ENCODE results near the gene CDH7. TPM values are rescaled to one million over a fixed set of nuclear protein-coding genes. Genes with fewer than 3 reads are reported as not detected.

The CDH7 gene
- total RNA-seq, 1 experiment from 2014 or later = not detected

- DNase-seq (ENCODE audit: unreplicated experiment) = no peak
- intact Hi-C loops (cut with micrococcal nuclease) = no loop called here
- no peak overlapping the region for H3K4me3 Mint-ChIP-seq (ENCODE audit: unreplicated experiment)
- H3K36me3 Mint-ChIP-seq (ENCODE audit: insufficient read depth, unreplicated experiment) = no peaks in the 10 kb centered on the region
- no peak overlapping the region for H3K27ac Mint-ChIP-seq (ENCODE audit: low read depth, unreplicated experiment)
- peaks cover 33% of the 10 kb centered on the region for H3K27me3 Mint-ChIP-seq (ENCODE audit: insufficient read depth, unreplicated experiment)
- BruUV-seq (replicated peaks) = no TSS peak
- H3K9me3 Mint-ChIP-seq (ENCODE audit: unreplicated experiment) = no peaks in the 10 kb centered on the region
- H3K4me1 Mint-ChIP-seq (ENCODE audit: insufficient read depth, unreplicated experiment) = no peaks in the 10 kb centered on the region
- ChIA-PET POLR2A (no interaction called here), CTCF (no interaction called here)
- TF ChIP-seq, protein P1, sequence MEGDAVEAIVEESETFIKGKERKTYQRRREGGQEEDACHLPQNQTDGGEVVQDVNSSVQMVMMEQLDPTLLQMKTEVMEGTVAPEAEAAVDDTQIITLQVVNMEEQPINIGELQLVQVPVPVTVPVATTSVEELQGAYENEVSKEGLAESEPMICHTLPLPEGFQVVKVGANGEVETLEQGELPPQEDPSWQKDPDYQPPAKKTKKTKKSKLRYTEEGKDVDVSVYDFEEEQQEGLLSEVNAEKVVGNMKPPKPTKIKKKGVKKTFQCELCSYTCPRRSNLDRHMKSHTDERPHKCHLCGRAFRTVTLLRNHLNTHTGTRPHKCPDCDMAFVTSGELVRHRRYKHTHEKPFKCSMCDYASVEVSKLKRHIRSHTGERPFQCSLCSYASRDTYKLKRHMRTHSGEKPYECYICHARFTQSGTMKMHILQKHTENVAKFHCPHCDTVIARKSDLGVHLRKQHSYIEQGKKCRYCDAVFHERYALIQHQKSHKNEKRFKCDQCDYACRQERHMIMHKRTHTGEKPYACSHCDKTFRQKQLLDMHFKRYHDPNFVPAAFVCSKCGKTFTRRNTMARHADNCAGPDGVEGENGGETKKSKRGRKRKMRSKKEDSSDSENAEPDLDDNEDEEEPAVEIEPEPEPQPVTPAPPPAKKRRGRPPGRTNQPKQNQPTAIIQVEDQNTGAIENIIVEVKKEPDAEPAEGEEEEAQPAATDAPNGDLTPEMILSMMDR (IDR thresholded peaks at IDR 0.05; ENCODE audit: unreplicated experiment) = no peak
Measured at GRCh38 chr18:65869527-65869926, 118.7 kb downstream of the CDH7 start.

GRCh38 chr18:65876310-65876709, 125.5 kb downstream of the CDH7 start:
- H3K4me1 Mint-ChIP-seq (ENCODE audit: insufficient read depth, unreplicated experiment) = no peaks in the 10 kb centered on the region
- intact Hi-C loops (cut with micrococcal nuclease) = no loop called here
- H3K36me3 Mint-ChIP-seq (ENCODE audit: insufficient read depth, unreplicated experiment) = no peaks in the 10 kb centered on the region
- BruUV-seq (replicated peaks) = no TSS peak
- no peak overlapping the region for H3K27ac Mint-ChIP-seq (ENCODE audit: low read depth, unreplicated experiment)
- ChIA-PET CTCF (no interaction called here), POLR2A (no interaction called here)
- peaks cover 18% of the 10 kb centered on the region for H3K27me3 Mint-ChIP-seq (ENCODE audit: insufficient read depth, unreplicated experiment)
- DNase-seq (ENCODE audit: unreplicated experiment) = no peak
- no peak overlapping the region for H3K4me3 Mint-ChIP-seq (ENCODE audit: unreplicated experiment)
- no peaks in the 10 kb centered on the region for H3K9me3 Mint-ChIP-seq (ENCODE audit: unreplicated experiment)
- TF ChIP-seq, protein P1 (IDR thresholded peaks at IDR 0.05; ENCODE audit: unreplicated experiment) = no peak

DNA sequence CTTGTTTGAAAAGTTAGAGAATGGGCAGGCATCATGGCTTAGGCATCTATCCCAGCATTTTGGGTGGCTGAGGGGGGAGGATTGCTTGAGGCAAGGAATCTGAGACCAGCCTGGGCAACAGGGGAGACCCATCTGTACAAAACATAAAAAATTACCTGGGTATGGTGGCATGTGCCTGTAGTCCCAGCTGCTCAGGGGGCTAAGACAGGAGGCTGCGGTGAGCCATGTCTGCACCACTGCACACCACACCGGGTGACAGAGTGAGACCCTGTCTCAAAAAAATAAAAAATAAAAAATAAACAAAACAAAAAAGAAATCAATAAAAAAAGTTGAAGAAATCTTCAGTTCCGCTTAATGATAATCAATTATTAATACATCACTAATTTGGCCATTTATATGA, 146.5 kb downstream of the CDH7 start:
- H3K27me3 Mint-ChIP-seq (ENCODE audit: insufficient read depth, unreplicated experiment) = peaks cover 27% of the 10 kb centered on the region
- BruUV-seq (replicated peaks) = no TSS peak
- no peak overlapping the region for H3K4me3 Mint-ChIP-seq (ENCODE audit: unreplicated experiment)
- no peak overlapping the region for H3K27ac Mint-ChIP-seq (ENCODE audit: low read depth, unreplicated experiment)
- peaks cover 8% of the 10 kb centered on the region for H3K9me3 Mint-ChIP-seq (ENCODE audit: unreplicated experiment)
- no peaks in the 10 kb centered on the region for H3K36me3 Mint-ChIP-seq (ENCODE audit: insufficient read depth, unreplicated experiment)
- TF ChIP-seq, protein P1 (IDR thresholded peaks at IDR 0.05; ENCODE audit: unreplicated experiment) = no peak
- H3K4me1 Mint-ChIP-seq (ENCODE audit: insufficient read depth, unreplicated experiment) = no peaks in the 10 kb centered on the region
- intact Hi-C loops (cut with micrococcal nuclease) = no loop called here
- DNase-seq (ENCODE audit: unreplicated experiment) = no peak
- POLR2A ChIA-PET = no interaction called here
- CTCF ChIA-PET = no interaction called here

- Mint-ChIP-seq H3K27me3 (ENCODE audit: insufficient read depth, unreplicated experiment) (peaks cover 2% of the 10 kb centered on the region), H3K4me1 (ENCODE audit: insufficient read depth, unreplicated experiment) (no peaks in the 10 kb centered on the region), H3K4me3 (ENCODE audit: unreplicated experiment) (no peak overlapping the region), H3K36me3 (ENCODE audit: insufficient read depth, unreplicated experiment) (no peaks in the 10 kb centered on the region), H3K9me3 (ENCODE audit: unreplicated experiment) (no peaks in the 10 kb centered on the region), H3K27ac (ENCODE audit: low read depth, unreplicated experiment) (no peak overlapping the region)
- POLR2A ChIA-PET = no interaction called here
- no peak for DNase-seq (ENCODE audit: unreplicated experiment)
- TF ChIP-seq, protein P1 (IDR thresholded peaks at IDR 0.05; ENCODE audit: unreplicated experiment) = no peak
- CTCF ChIA-PET = interaction anchor here (0.7 kb wide), 1 partner anchor 8 kb away, joined by 4 read pairs; no protein-coding TSS in a partner anchor
- intact Hi-C loops (cut with micrococcal nuclease) = no loop called here
- no TSS peak for BruUV-seq (replicated peaks)
Measured at GRCh38 chr18:65901522-65901921, 150.7 kb downstream of the CDH7 start.
